HG03521 (cell line): ENCODE data around the gene TTLL5.

Source experiments
- ATAC-seq: cut with Tn5 transposase; IDR thresholded peaks from one replicate; pipeline ENCODE4 v1.9.1; 2021; ENCODE audit warnings: mild to moderate bottlenecking, moderate library complexity; ENCODE audit not compliant: unreplicated experiment

Gene TTLL5

DNA sequence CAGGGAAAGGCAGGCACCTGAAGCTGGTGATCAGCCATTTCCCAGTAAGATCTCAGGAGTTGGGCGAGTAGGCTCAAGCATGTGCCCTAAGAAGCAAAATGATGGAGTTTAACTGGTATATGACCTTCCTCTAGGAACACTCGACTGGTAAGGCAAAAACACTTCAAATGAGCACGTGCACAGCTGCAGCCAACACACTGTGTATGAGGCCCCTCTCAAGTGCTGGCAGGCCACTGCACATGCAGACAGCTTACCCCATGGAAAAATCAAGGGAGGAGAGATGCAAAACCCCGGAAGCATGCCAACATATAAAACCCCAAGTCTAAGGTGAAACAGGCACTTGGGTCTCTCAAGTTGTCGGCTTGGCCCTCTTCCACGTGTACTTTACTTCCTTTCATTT lies 39.2 kb downstream of the TTLL5 start:
- no peak for ATAC-seq

- no peak for ATAC-seq
These were observed 41.1 kb downstream of the TTLL5 start for GRCh38 chr14:75702122-75702521.

- ATAC-seq = no peak
These were observed 41.7 kb downstream of the TTLL5 start for GRCh38 chr14:75702616-75703261.

- no peak for ATAC-seq
These were observed 42.4 kb downstream of the TTLL5 start for GRCh38 chr14:75703467-75703866.

GRCh38 chr14:75705014-75705413 lies 44.0 kb downstream of the TTLL5 start:
- ATAC-seq = no peak

- ATAC-seq = no peak
These were observed 48.3 kb downstream of the TTLL5 start for GRCh38 chr14:75709207-75709812.

DNA sequence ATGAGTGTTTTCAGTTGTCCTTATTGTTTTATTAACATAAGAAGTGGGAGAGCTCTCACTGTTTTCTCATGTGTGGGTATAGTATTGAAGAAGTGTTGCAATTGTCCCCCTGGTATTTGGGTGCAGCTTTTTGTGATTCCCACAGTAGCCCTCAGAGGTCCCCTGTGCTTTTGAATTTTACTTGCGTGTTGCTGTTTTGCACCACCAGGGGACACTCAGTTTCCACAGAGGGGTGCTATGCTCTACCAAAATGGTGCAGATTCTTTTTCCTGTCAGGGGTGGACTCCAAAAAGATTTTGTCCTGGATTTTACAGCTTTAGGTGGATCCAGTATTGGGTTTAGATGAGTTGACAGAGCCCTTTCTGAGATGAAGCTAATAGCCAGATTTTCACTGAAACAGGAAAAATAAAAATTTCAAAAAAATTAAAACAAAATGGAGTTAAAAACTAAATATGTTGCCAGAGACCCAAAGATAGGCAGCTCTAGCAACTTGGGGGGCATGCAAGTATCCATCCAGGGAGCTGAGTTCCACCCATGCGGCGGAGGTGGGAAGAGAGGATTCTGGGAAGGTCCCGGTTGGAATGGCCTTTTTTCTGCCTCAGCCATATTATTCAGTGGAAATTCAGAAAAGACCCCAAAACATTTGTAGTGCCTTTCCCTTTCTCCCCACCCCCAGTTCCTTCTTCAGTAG lies 50.2 kb downstream of the TTLL5 start:
- no peak for ATAC-seq

GRCh38 chr14:75711796-75712211 lies 50.8 kb downstream of the TTLL5 start:
- ATAC-seq = no peak

GRCh38 chr14:75714991-75715390 lies 53.9 kb downstream of the TTLL5 start:
- no peak for ATAC-seq

DNA sequence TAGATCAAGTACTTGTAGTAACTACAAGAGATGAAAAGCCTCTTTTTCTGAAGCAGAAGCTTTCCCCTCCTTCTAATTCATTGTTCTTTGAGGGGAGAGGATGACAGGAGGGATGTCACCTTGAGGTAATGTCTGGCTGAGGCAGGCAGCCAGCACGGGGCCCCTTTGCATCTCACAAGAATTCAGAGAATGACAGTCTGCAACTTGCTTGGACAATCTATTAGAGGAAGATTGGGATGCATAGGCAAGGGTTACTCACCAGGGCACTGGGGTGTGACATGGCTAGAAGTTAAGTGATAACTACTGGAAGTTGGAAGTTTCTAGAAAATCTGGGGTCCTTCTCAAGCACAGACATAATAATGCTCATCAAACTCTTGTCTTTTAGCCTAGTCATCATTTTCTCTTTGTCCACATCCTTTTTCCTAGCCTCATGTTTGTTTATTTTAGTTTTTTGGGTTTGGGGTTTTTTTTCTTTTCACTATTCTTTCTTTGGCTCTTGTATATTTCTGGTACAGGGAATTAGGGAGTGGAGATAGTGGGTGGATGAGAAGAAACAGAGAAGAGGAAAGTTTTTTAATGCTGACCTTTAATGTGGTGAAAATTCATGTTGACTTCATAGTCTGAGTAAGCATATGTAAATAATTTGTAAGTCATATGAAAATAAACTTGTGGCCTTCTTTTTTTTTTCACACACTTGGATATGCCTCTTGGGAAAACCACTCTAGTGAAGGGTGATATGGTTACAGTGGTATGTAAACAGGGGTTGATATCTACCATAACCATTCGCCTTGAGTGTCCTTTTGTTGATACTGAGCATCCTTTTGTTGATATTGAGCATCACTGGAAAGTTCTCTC lies 55.1 kb downstream of the TTLL5 start:
- no peak for ATAC-seq

- no peak for ATAC-seq
These were observed 56.7 kb downstream of the TTLL5 start for GRCh38 chr14:75717729-75718128.

- ATAC-seq = no peak
These were observed 57.2 kb downstream of the TTLL5 start for GRCh38 chr14:75718199-75718598.

DNA sequence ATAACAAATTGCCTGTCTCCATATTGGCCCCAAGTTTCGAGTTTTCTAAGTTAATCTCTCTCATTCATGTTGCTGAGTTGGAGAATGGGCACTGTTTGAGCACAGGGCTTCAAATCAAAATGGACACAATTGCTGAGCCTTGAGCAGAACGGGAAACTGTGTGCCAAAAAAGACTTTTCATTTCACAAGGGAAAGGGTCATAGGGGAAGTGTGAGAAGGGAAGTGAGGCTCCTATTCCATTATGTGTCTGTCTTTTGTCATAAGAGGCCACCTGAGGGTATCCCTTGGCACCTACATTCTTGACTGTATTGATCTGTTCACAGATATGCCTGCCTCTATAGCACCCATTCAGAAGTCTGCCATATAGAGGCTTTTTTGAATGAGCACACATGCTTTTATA lies 59.1 kb downstream of the TTLL5 start:
- ATAC-seq = no peak

- no peak for ATAC-seq
These were observed 59.9 kb downstream of the TTLL5 start for GRCh38 chr14:75720842-75721498.

DNA sequence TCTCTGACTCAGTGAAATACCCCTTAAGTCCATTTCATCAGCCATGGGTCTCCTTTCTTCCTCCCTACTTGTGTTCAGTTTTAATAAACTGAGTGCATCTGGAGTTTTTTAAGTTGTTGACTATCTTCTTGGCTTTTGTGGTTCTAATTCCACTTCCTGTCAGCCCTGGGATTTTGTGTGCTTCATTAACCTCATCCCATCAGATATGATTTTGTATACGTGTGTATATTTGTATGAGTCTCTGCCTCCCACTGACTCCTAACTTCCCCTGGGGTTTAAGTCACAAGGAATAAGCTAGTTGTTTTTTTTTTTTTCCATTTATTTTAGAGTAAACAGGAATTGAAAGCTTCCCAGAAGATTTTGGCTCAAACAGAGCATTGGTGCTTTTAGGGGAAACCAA lies 62.7 kb downstream of the TTLL5 start:
- ATAC-seq = no peak

- no peak for ATAC-seq
These were observed 63.6 kb downstream of the TTLL5 start for GRCh38 chr14:75724414-75725204.

GRCh38 chr14:75725481-75725880 lies 64.4 kb downstream of the TTLL5 start:
- ATAC-seq = no peak

- ATAC-seq = no peak
These were observed 65.3 kb downstream of the TTLL5 start for GRCh38 chr14:75726321-75726720.

DNA sequence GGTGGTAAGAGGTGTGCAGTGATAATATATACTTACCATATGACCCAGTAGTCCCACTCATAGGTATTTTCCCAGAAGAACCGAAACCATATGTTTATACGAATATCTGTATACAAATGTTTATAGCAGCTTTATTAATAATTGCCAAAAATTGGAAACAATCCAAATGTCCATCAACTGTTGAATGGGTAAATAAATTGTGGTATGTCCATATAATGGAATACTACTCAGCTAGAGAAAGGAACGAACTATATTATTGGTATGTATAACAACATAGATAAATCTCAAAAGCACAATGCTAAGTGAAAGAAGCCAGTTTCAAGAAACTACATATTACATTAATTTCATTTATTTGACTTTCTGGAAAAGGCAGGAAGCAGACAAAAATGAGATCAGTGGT lies 66.1 kb downstream of the TTLL5 start:
- no peak for ATAC-seq

GRCh38 chr14:75732888-75733287 lies 71.8 kb downstream of the TTLL5 start:
- ATAC-seq = no peak
